HG03575 (cell line): ENCODE results near the gene COBLL1.
"Not testable (repeated sequence)": the region's sequence is repeated elsewhere in the genome, so short reads cannot be mapped to it uniquely, and the experiment has no call there.

Source experiments
- ATAC-seq: cut with Tn5 transposase; IDR thresholded peaks from one replicate; pipeline ENCODE4 v1.9.1; 2021; ENCODE audit not compliant: unreplicated experiment, insufficient number of reproducible peaks, low FRiP score; ENCODE audit errors: extremely low read depth

COBLL1 gene

GRCh38 chr2:164739966-164740365 is 101.7 kb downstream of the COBLL1 start:
- no peak for ATAC-seq

- no peak for ATAC-seq
These were observed 104.0 kb downstream of the COBLL1 start for GRCh38 chr2:164737612-164738081.

GRCh38 chr2:164735309-164735919 is 106.2 kb downstream of the COBLL1 start:
- ATAC-seq = no peak

GRCh38 chr2:164734196-164734595 is 107.4 kb downstream of the COBLL1 start:
- ATAC-seq = no peak

GRCh38 chr2:164725542-164725941 is 116.1 kb downstream of the COBLL1 start:
- ATAC-seq = no peak

GRCh38 chr2:164722616-164723338 is 118.8 kb downstream of the COBLL1 start:
- ATAC-seq = no peak

GRCh38 chr2:164721430-164721829 is 120.2 kb downstream of the COBLL1 start:
- ATAC-seq = no peak

GRCh38 chr2:164719996-164720941 is 121.4 kb downstream of the COBLL1 start:
- no peak for ATAC-seq

- no peak for ATAC-seq
These were observed 124.4 kb downstream of the COBLL1 start for GRCh38 chr2:164717000-164717803.

- ATAC-seq = no peak
These were observed 127.2 kb downstream of the COBLL1 start for GRCh38 chr2:164714471-164714870.

- ATAC-seq = no peak
These were observed 129.9 kb downstream of the COBLL1 start for GRCh38 chr2:164711766-164712138.

- no peak for ATAC-seq
These were observed 130.5 kb downstream of the COBLL1 start for GRCh38 chr2:164710837-164711765.

GRCh38 chr2:164710252-164710836 is 131.3 kb downstream of the COBLL1 start:
- ATAC-seq = not testable (repeated sequence)

- no peak for ATAC-seq
These were observed 135.1 kb downstream of the COBLL1 start for GRCh38 chr2:164706522-164706921.

GRCh38 chr2:164705412-164706167 is 136.0 kb downstream of the COBLL1 start:
- ATAC-seq = no peak

- no peak for ATAC-seq
These were observed 137.5 kb downstream of the COBLL1 start for GRCh38 chr2:164703915-164704706.
